Measurements from ENCODE around the gene NET1. TPM values are rescaled to one million over a fixed set of nuclear protein-coding genes. Genes with fewer than 3 reads are reported as not detected.

NET1 gene
- polyA plus RNA-seq, 3 donors: 1.2 to 1.7 (median 1.4) TPM

DNA sequence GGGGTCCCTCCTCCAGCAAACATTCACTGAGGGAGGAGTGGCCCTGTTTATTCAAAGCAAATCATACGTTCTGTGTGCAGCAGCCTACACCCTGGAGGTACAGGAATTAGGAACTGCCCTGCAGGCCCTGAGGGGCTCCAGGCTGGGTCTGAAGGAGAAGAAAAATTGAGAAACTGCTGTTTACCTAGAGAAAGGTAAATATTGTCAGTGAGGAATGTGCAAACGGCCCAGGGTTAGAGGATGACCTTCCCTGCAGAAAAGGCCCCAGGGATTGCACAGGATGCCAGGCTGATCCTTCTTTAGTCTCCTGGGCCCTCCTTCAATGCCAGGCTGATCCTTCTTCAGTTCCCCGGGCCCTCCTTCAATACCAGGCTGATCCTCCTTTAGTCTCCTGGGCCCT, 81.3 kb downstream of the NET1 start:
- H3K4me2 ChIP-seq (replicated peaks; ENCODE audit: extremely low read depth, low read length, poor library complexity, severe bottlenecking): no peak overlapping the region
- no peak overlapping the region for H3K9ac ChIP-seq (ENCODE audit: insufficient read depth, low read length, poor library complexity, severe bottlenecking)
- no peaks in the 10 kb centered on the region for H4K20me1 ChIP-seq (ENCODE audit: insufficient read depth, low read length)
- H3K27ac ChIP-seq (ENCODE audit: low read depth in 1 of 2, low read length in 2 of 2): no peak overlapping the region
- H3K4me3 ChIP-seq (replicated peaks in 1 of 3; ENCODE audit: low read depth in 2 of 3, low read length in 3 of 3): no peak overlapping the region
- Mint-ChIP-seq H3K36me3 (no peaks in the 10 kb centered on the region), H3K27me3 (ENCODE audit: low read depth in 3 of 3) (no peaks in the 10 kb centered on the region), H3K27ac (no peak overlapping the region), H3K4me1 (peaks cover 2% of the 10 kb centered on the region), H3K4me3 (no peak overlapping the region), H3K9me3 (peaks cover 4 to 14% (median 8%) of the 10 kb centered on the region in 7 donors)
- H3K9me3 ChIP-seq (replicated peaks in 1 of 2; ENCODE audit: control insufficient read depth in 1 of 2, insufficient read depth in 1 of 2, low read length in 2 of 2): peaks cover 0 to 15% of the 10 kb centered on the region in 2 donors
- WGBS (ENCODE audit: insufficient coverage): 90% methylated on average over 3 of the region's 3 CpGs
- no peaks in the 10 kb centered on the region for H3K4me1 ChIP-seq (ENCODE audit: control insufficient read depth in 1 of 2, insufficient read depth in 2 of 2, low read length in 2 of 2)
- H3K79me2 ChIP-seq (ENCODE audit: insufficient read depth, low read length): no peaks in the 10 kb centered on the region
- no peak for DNase-seq
- no peaks in the 10 kb centered on the region for H3K27me3 ChIP-seq (ENCODE audit: control insufficient read depth in 2 of 2, insufficient read depth in 2 of 2, low read length in 2 of 2)
- H2AFZ ChIP-seq (ENCODE audit: insufficient read depth, low read depth, low read length, poor library complexity, severe bottlenecking): no peak overlapping the region
- TF ChIP-seq, protein P1, sequence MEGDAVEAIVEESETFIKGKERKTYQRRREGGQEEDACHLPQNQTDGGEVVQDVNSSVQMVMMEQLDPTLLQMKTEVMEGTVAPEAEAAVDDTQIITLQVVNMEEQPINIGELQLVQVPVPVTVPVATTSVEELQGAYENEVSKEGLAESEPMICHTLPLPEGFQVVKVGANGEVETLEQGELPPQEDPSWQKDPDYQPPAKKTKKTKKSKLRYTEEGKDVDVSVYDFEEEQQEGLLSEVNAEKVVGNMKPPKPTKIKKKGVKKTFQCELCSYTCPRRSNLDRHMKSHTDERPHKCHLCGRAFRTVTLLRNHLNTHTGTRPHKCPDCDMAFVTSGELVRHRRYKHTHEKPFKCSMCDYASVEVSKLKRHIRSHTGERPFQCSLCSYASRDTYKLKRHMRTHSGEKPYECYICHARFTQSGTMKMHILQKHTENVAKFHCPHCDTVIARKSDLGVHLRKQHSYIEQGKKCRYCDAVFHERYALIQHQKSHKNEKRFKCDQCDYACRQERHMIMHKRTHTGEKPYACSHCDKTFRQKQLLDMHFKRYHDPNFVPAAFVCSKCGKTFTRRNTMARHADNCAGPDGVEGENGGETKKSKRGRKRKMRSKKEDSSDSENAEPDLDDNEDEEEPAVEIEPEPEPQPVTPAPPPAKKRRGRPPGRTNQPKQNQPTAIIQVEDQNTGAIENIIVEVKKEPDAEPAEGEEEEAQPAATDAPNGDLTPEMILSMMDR (IDR thresholded peaks at IDR 0.05): no peak
- H3K36me3 ChIP-seq (replicated peaks in 1 of 2; ENCODE audit: control insufficient read depth in 1 of 2, insufficient read depth in 2 of 2, low read length in 2 of 2): no peaks in the 10 kb centered on the region
- intact Hi-C loops (cut with micrococcal nuclease): no loop called here

DNA sequence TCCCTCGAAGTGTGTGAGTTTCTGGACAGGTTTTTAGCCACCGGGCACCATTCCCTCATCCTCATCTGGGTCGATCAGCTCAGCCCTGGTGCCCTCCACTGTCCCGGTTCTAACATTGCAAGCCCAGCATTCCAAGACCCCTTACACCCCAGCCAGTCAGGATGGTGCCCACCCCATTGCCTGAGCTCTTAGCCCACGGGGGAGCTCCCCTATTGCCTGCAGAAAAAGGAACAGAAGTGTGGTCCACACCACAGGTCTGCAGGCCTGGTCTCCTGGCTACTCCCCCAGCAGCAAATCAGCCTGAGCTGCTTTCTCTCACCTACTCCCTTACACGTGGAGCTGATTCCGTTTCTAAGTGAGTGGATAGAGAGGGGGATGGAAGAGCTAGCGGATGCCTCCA, 82.3 kb downstream of the NET1 start:
- H3K27me3 Mint-ChIP-seq (ENCODE audit: low read depth in 3 of 3): peaks cover 0 to 2% (median 0%) of the 10 kb centered on the region in 3 donors
- H3K36me3 Mint-ChIP-seq: no peaks in the 10 kb centered on the region
- TF ChIP-seq, protein P1 (IDR thresholded peaks at IDR 0.05): no peak
- no peak overlapping the region for H3K27ac Mint-ChIP-seq
- no peak for DNase-seq
- peaks cover 0 to 15% of the 10 kb centered on the region in 2 donors for H3K9me3 ChIP-seq (replicated peaks in 1 of 2; ENCODE audit: control insufficient read depth in 1 of 2, insufficient read depth in 1 of 2, low read length in 2 of 2)
- intact Hi-C loops (cut with micrococcal nuclease): no loop called here
- H3K27me3 ChIP-seq (ENCODE audit: control insufficient read depth in 2 of 2, insufficient read depth in 2 of 2, low read length in 2 of 2): no peaks in the 10 kb centered on the region
- H3K9ac ChIP-seq (ENCODE audit: insufficient read depth, low read length, poor library complexity, severe bottlenecking): no peak overlapping the region
- 94% methylated on average over 5 of the region's 8 CpGs for WGBS (ENCODE audit: insufficient coverage)
- no peak overlapping the region for H3K4me3 Mint-ChIP-seq
- no peak overlapping the region for H2AFZ ChIP-seq (ENCODE audit: insufficient read depth, low read depth, low read length, poor library complexity, severe bottlenecking)
- H3K4me3 ChIP-seq (replicated peaks in 1 of 3; ENCODE audit: low read depth in 2 of 3, low read length in 3 of 3): no peak overlapping the region
- no peaks in the 10 kb centered on the region for H3K4me1 ChIP-seq (ENCODE audit: control insufficient read depth in 1 of 2, insufficient read depth in 2 of 2, low read length in 2 of 2)
- no peak overlapping the region for H3K27ac ChIP-seq (ENCODE audit: low read depth in 1 of 2, low read length in 2 of 2)
- H3K4me2 ChIP-seq (replicated peaks; ENCODE audit: extremely low read depth, low read length, poor library complexity, severe bottlenecking): no peak overlapping the region
- no peaks in the 10 kb centered on the region for H3K79me2 ChIP-seq (ENCODE audit: insufficient read depth, low read length)
- no peaks in the 10 kb centered on the region for H3K36me3 ChIP-seq (replicated peaks in 1 of 2; ENCODE audit: control insufficient read depth in 1 of 2, insufficient read depth in 2 of 2, low read length in 2 of 2)
- H3K4me1 Mint-ChIP-seq: peaks cover 2% of the 10 kb centered on the region
- H4K20me1 ChIP-seq (ENCODE audit: insufficient read depth, low read length): no peaks in the 10 kb centered on the region
- peaks cover 4 to 14% (median 8%) of the 10 kb centered on the region in 7 donors for H3K9me3 Mint-ChIP-seq

Measured in CD14-positive monocyte (primary cell).